ENCODE results near the gene TSPAN18.

TSPAN18 gene

GRCh38 chr11:44936951-44937543 is 210.3 kb downstream of the TSPAN18 start:
- TF ChIP-seq CTCF (IDR thresholded peaks at IDR 0.05; ENCODE audit: low read depth, low read length, missing control alignments): no peak

GRCh38 chr11:44938066-44938691 is 211.4 kb downstream of the TSPAN18 start:
- no peak overlapping the region for H3K4me3 ChIP-seq (ENCODE audit: low read depth, low read length)
- no peak for DNase-seq (ENCODE audit: low read depth)
- TF ChIP-seq CTCF (IDR thresholded peaks at IDR 0.05; ENCODE audit: low read depth, low read length, missing control alignments): no peak

More at GRCh38 chr11:44936951-44937543, 210.3 kb downstream of the TSPAN18 start:
- no peak overlapping the region for H3K4me3 ChIP-seq (ENCODE audit: low read depth, low read length)
- DNase-seq (ENCODE audit: low read depth): no peak

- no peak overlapping the region for H3K4me3 ChIP-seq (ENCODE audit: low read depth, low read length)
- no peak for DNase-seq (ENCODE audit: low read depth)
- no peak for TF ChIP-seq CTCF (IDR thresholded peaks at IDR 0.05; ENCODE audit: low read depth, low read length, missing control alignments)
Observed at GRCh38 chr11:44939673-44940395, 213.1 kb downstream of the TSPAN18 start.

- H3K4me3 ChIP-seq (ENCODE audit: low read depth, low read length): no peak overlapping the region
- no peak for TF ChIP-seq CTCF (IDR thresholded peaks at IDR 0.05; ENCODE audit: low read depth, low read length, missing control alignments)
- no peak for DNase-seq (ENCODE audit: low read depth)
Observed at GRCh38 chr11:44940404-44940803, 213.6 kb downstream of the TSPAN18 start.

- H3K4me3 ChIP-seq (ENCODE audit: low read depth, low read length): no peak overlapping the region
- no peak for DNase-seq (ENCODE audit: low read depth)
- no peak for TF ChIP-seq CTCF (IDR thresholded peaks at IDR 0.05; ENCODE audit: low read depth, low read length, missing control alignments)
Observed at GRCh38 chr11:44940835-44941234, 214.1 kb downstream of the TSPAN18 start.

GRCh38 chr11:44941259-44942021 is 214.7 kb downstream of the TSPAN18 start:
- DNase-seq (ENCODE audit: low read depth): no peak
- no peak for TF ChIP-seq CTCF (IDR thresholded peaks at IDR 0.05; ENCODE audit: low read depth, low read length, missing control alignments)
- H3K4me3 ChIP-seq (ENCODE audit: low read depth, low read length): no peak overlapping the region
